ENCODE measurements around the gene SEMA4B. TPM values are rescaled to one million over a fixed set of nuclear protein-coding genes. Genes with fewer than 3 reads are reported as not detected.

Gene SEMA4B
- total and polyA plus RNA-seq, 7 experiments from 2014 or later = 5.6 to 31.0 (median 19.4) TPM

- ChIA-PET POLR2A (interaction anchor here (1.0 to 4.2 kb wide), 4 partner anchors 9 to 522 kb away, joined by 3 to 32 read pairs (median 18); partner anchors contain the start of genes CIB1, GDPGP1 and SEMA4B), CTCF (interaction anchor here (0.6 to 2.3 kb wide), 9 partner anchors 8 to 550 kb away, joined by 3 to 10 read pairs (median 4); no protein-coding TSS in a partner anchor)
- Histone ChIP-seq H3K36me3 (ENCODE audit: control insufficient read depth in 2 of 3, insufficient read depth in 3 of 3, low read length in 3 of 3) (no peaks in the 10 kb centered on the region), H3K9me3 (ENCODE audit: control insufficient read depth in 2 of 3, low read length in 3 of 3) (no peaks in the 10 kb centered on the region), H3K4me3 (ENCODE audit: low read length) (no peak overlapping the region), H3K27me3 (ENCODE audit: control insufficient read depth in 2 of 2, insufficient read depth in 2 of 2, low read length in 2 of 2) (no peaks in the 10 kb centered on the region), H3K4me1 (ENCODE audit: control insufficient read depth in 2 of 2, insufficient read depth in 2 of 2, low read length in 2 of 2) (peaks cover 7 to 21% of the 10 kb centered on the region in 2 donors), H3K27ac (ENCODE audit: low read depth, low read length) (peak overlapping the region; percentile 9)
- no peaks in the 10 kb centered on the region for H3K9me3 Mint-ChIP-seq
- intact Hi-C loops (cut with micrococcal nuclease) = loop anchor here in 1 of 2 donors (1.0 to 2.0 kb wide), 3 partner anchors 9 to 73 kb away; partner anchors contain the start of genes NGRN and SEMA4B
- H3K36me3 Mint-ChIP-seq = peaks cover 0 to 15% (median 0%) of the 10 kb centered on the region in 5 donors
- no peaks in the 10 kb centered on the region for H3K27me3 Mint-ChIP-seq
- DNase-seq (peak; percentile 17 to 56 (median 53)), ATAC-seq (peak; percentile 83)
- H3K4me3 Mint-ChIP-seq = peak overlapping the region; percentile 78 to 88 (median 82)
- peak overlapping the region; percentile 75 to 95 (median 85) for H3K27ac Mint-ChIP-seq
- H3K4me1 Mint-ChIP-seq = peaks cover 22 to 54% (median 31%) of the 10 kb centered on the region in 7 donors
These were observed 9.2 kb upstream of the SEMA4B start for GRCh38 chr15:90191794-90192509.

- H3K4me3 Mint-ChIP-seq = peak overlapping the region in 9 of 10 donors; percentile 34 to 88 (median 71)
- H3K9me3 Mint-ChIP-seq = no peaks in the 10 kb centered on the region
- peaks cover 7 to 21% of the 10 kb centered on the region in 2 donors for H3K4me1 ChIP-seq (ENCODE audit: control insufficient read depth in 2 of 2, insufficient read depth in 2 of 2, low read length in 2 of 2)
- peaks cover 22 to 48% (median 28%) of the 10 kb centered on the region in 7 donors for H3K4me1 Mint-ChIP-seq
- no peak overlapping the region for H3K4me3 ChIP-seq (ENCODE audit: low read length)
- H3K36me3 ChIP-seq (ENCODE audit: control insufficient read depth in 2 of 3, insufficient read depth in 3 of 3, low read length in 3 of 3) = no peaks in the 10 kb centered on the region
- ATAC-seq (peak; percentile 41), DNase-seq (peak in 4 of 9 donors; percentile 12 to 30 (median 25))
- peak overlapping the region; percentile 55 to 91 (median 81) for H3K27ac Mint-ChIP-seq
- no peaks in the 10 kb centered on the region for H3K27me3 Mint-ChIP-seq
- ChIA-PET POLR2A (interaction anchor here (0.7 to 4.2 kb wide), 6 partner anchors 8 to 320 kb away, joined by 3 to 32 read pairs (median 4); partner anchors contain the start of genes CIB1, GDPGP1 and SEMA4B), CTCF (interaction anchor here (0.5 to 2.3 kb wide), 4 partner anchors 25 to 189 kb away, joined by 3 to 10 read pairs (median 6); no protein-coding TSS in a partner anchor)
- intact Hi-C loops (cut with micrococcal nuclease) = loop anchor here in 1 of 2 donors (1.0 to 2.0 kb wide), 2 partner anchors 38 to 72 kb away; partner anchors contain the start of gene NGRN
- H3K9me3 ChIP-seq (ENCODE audit: control insufficient read depth in 2 of 3, low read length in 3 of 3) = no peaks in the 10 kb centered on the region
- peak overlapping the region; percentile 44 for H3K27ac ChIP-seq (ENCODE audit: low read depth, low read length)
- peaks cover 0 to 12% (median 0%) of the 10 kb centered on the region in 5 donors for H3K36me3 Mint-ChIP-seq
- H3K27me3 ChIP-seq (ENCODE audit: control insufficient read depth in 2 of 2, insufficient read depth in 2 of 2, low read length in 2 of 2) = no peaks in the 10 kb centered on the region
These were observed 8.0 kb upstream of the SEMA4B start for GRCh38 chr15:90192961-90193786.

DNA sequence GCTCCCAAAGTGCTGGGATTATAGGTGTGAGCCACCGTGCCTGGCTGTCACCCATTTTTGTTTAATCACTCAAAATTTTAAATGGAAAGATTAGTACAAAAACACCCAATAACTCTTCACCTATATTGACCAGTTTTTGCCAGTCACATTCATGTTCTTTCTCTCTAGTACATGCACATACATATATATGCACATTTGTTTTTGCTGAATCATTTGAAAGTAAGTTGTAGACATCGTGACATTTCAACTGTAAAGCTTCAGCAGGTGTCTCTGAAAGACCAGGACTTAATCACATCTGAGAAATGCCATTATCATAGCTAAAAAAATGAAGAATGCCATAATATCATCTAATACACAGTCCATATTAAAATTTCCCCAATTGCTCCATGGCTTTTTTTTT is 6.5 kb upstream of the SEMA4B start:
- Histone ChIP-seq H3K4me1 (ENCODE audit: control insufficient read depth in 2 of 2, insufficient read depth in 2 of 2, low read length in 2 of 2) (peaks cover 7 to 21% of the 10 kb centered on the region in 2 donors), H3K4me3 (ENCODE audit: low read length) (no peak overlapping the region), H3K27ac (ENCODE audit: low read depth, low read length) (no peak overlapping the region), H3K27me3 (ENCODE audit: control insufficient read depth in 2 of 2, insufficient read depth in 2 of 2, low read length in 2 of 2) (no peaks in the 10 kb centered on the region), H3K9me3 (ENCODE audit: control insufficient read depth in 2 of 3, low read length in 3 of 3) (no peaks in the 10 kb centered on the region), H3K36me3 (ENCODE audit: control insufficient read depth in 2 of 3, insufficient read depth in 3 of 3, low read length in 3 of 3) (no peaks in the 10 kb centered on the region)
- H3K27ac Mint-ChIP-seq = peak overlapping the region in 1 of 9 donors; percentile 34
- intact Hi-C loops (cut with micrococcal nuclease) = no loop called here
- peaks cover 27 to 50% (median 31%) of the 10 kb centered on the region in 7 donors for H3K4me1 Mint-ChIP-seq
- H3K27me3 Mint-ChIP-seq = no peaks in the 10 kb centered on the region
- peaks cover 0 to 12% (median 0%) of the 10 kb centered on the region in 5 donors for H3K36me3 Mint-ChIP-seq
- DNase-seq = no peak
- no peak for ATAC-seq
- peaks cover 0 to 2% (median 0%) of the 10 kb centered on the region in 11 donors for H3K9me3 Mint-ChIP-seq
- H3K4me3 Mint-ChIP-seq = no peak overlapping the region
- ChIA-PET CTCF (interaction anchor here (1.2 kb wide), 1 partner anchor 69 kb away, joined by 5 read pairs; no protein-coding TSS in a partner anchor), POLR2A (interaction anchor here (0.6 to 1.7 kb wide), 4 partner anchors 7 to 154 kb away, joined by 3 to 6 read pairs (median 3); partner anchors contain the start of gene IDH2)

GRCh38 chr15:90200534-90201129 is 498 bp upstream of the SEMA4B start:
- no peak for ATAC-seq
- peaks cover 19 to 34% (median 25%) of the 10 kb centered on the region in 7 donors for H3K4me1 Mint-ChIP-seq
- Histone ChIP-seq H3K9me3 (ENCODE audit: control insufficient read depth in 2 of 3, low read length in 3 of 3) (no peaks in the 10 kb centered on the region), H3K27me3 (ENCODE audit: control insufficient read depth in 2 of 2, insufficient read depth in 2 of 2, low read length in 2 of 2) (no peaks in the 10 kb centered on the region), H3K36me3 (ENCODE audit: control insufficient read depth in 2 of 3, insufficient read depth in 3 of 3, low read length in 3 of 3) (no peaks in the 10 kb centered on the region), H3K27ac (ENCODE audit: low read depth, low read length) (peak overlapping the region; percentile 85), H3K4me1 (ENCODE audit: control insufficient read depth in 2 of 2, insufficient read depth in 2 of 2, low read length in 2 of 2) (peaks cover 11 to 23% of the 10 kb centered on the region in 2 donors), H3K4me3 (ENCODE audit: low read length) (peak overlapping the region; percentile 67)
- H3K9me3 Mint-ChIP-seq = peaks cover 0 to 2% (median 0%) of the 10 kb centered on the region in 11 donors
- no peak for DNase-seq
- peaks cover 0 to 3% (median 0%) of the 10 kb centered on the region in 5 donors for H3K27me3 Mint-ChIP-seq
- intact Hi-C loops (cut with micrococcal nuclease) = loop anchor here (1.0 to 5.0 kb wide), 7 partner anchors 9 to 98 kb away; partner anchors contain the start of genes CIB1 (in 1 of the 2), IDH2 (in 1 of the 2) and NGRN (in 1 of the 2)
- H3K36me3 Mint-ChIP-seq = peaks cover 0 to 6% (median 0%) of the 10 kb centered on the region in 5 donors
- H3K4me3 Mint-ChIP-seq = peak overlapping the region; percentile 72 to 96 (median 84)
- H3K27ac Mint-ChIP-seq = peak overlapping the region; percentile 63 to 90 (median 78)
- ChIA-PET POLR2A (interaction anchor here (0.7 to 6.6 kb wide), 17 partner anchors 9 to 329 kb away, joined by 3 to 95 read pairs (median 4); partner anchors contain the start of genes CIB1, GDPGP1, IDH2 and NGRN), CTCF (interaction anchor here (0.6 to 1.4 kb wide), 3 partner anchors 9 to 88 kb away, joined by 3 to 7 read pairs (median 3); no protein-coding TSS in a partner anchor)

- H3K4me1 Mint-ChIP-seq = peaks cover 21 to 36% (median 26%) of the 10 kb centered on the region in 7 donors
- ATAC-seq = no peak
- H3K27ac Mint-ChIP-seq = peak overlapping the region in 5 of 9 donors; percentile 75 to 88 (median 78)
- Histone ChIP-seq H3K4me3 (ENCODE audit: low read length) (peak overlapping the region; percentile 67), H3K36me3 (ENCODE audit: control insufficient read depth in 2 of 3, insufficient read depth in 3 of 3, low read length in 3 of 3) (no peaks in the 10 kb centered on the region), H3K4me1 (ENCODE audit: control insufficient read depth in 2 of 2, insufficient read depth in 2 of 2, low read length in 2 of 2) (peaks cover 11 to 23% of the 10 kb centered on the region in 2 donors), H3K27me3 (ENCODE audit: control insufficient read depth in 2 of 2, insufficient read depth in 2 of 2, low read length in 2 of 2) (no peaks in the 10 kb centered on the region), H3K9me3 (ENCODE audit: control insufficient read depth in 2 of 3, low read length in 3 of 3) (no peaks in the 10 kb centered on the region), H3K27ac (ENCODE audit: low read depth, low read length) (peak overlapping the region; percentile 85)
- intact Hi-C loops (cut with micrococcal nuclease) = loop anchor here (1.0 to 5.0 kb wide), 7 partner anchors 11 to 100 kb away; partner anchors contain the start of genes CIB1 (in 1 of the 2), IDH2 (in 1 of the 2) and NGRN (in 1 of the 2)
- peaks cover 0 to 2% (median 0%) of the 10 kb centered on the region in 11 donors for H3K9me3 Mint-ChIP-seq
- H3K27me3 Mint-ChIP-seq = peaks cover 0 to 3% (median 0%) of the 10 kb centered on the region in 5 donors
- no peak for DNase-seq
- H3K4me3 Mint-ChIP-seq = peak overlapping the region; percentile 81 to 96 (median 88)
- H3K36me3 Mint-ChIP-seq = peaks cover 0 to 3% (median 0%) of the 10 kb centered on the region in 5 donors
- ChIA-PET CTCF (interaction anchor here (1.0 to 1.1 kb wide), 2 partner anchors 12 to 29 kb away, joined by 3 read pairs; no protein-coding TSS in a partner anchor), POLR2A (interaction anchor here (0.8 to 6.6 kb wide), 14 partner anchors 8 to 103 kb away, joined by 3 to 95 read pairs (median 4); partner anchors contain the start of genes CIB1, GDPGP1, NGRN and TTLL13)
These were observed 830 bp downstream of the SEMA4B start for GRCh38 chr15:90201944-90202375.
